H1 (cell line): ENCODE measurements around the gene PID1. TPM values are rescaled to one million over a fixed set of nuclear protein-coding genes. Genes with fewer than 3 reads are reported as not detected.

ENCODE experiments used
- CTCF ChIA-PET: fragments of 300-600 bp; sonication (Branson Sonifier 250); formaldehyde crosslinking; loops from one replicate; lab custom pipeline; 2021; ENCODE audit not compliant: partially characterized antibody; lab: Charles Lee
- POLR2A ChIA-PET: fragments of 300-600 bp; sonication (Branson Sonifier 250); formaldehyde crosslinking; loops from one replicate; lab custom pipeline; 2021; ENCODE audit warnings: inconsistent platforms; ENCODE audit not compliant: partially characterized antibody; lab: Charles Lee
- DNase-seq, 2 experiments: peaks; one replicate each; pipeline versions ENCODE4 v3.0.0 to v3.0.0-alpha.2; 2010 to 2022; ENCODE audit warnings: low spot score in 2 of 2, low read depth in 1 of 2, mixed read lengths in 1 of 2
- FAIRE-seq: peaks from 2 replicates; lab custom pipeline; 2011; peaks lifted over from hg19 to GRCh38; lab: Jason Lieb, UNC
- H2AFZ ChIP-seq: 2 replicates; pipeline ENCODE4 v1.8.1; 2012; ENCODE audit warnings: low read length, inconsistent platforms
- H2AK5ac ChIP-seq: 2 replicates; pipeline ENCODE4 v1.6.1; 2013; ENCODE audit warnings: low read depth, low read length
- H2BK120ac ChIP-seq: replicated peaks from 2 replicates; pipeline ENCODE3; 2013; ENCODE audit warnings: low read depth, low read length, inconsistent platforms
- H2BK12ac ChIP-seq: 2 replicates; pipeline ENCODE4 v1.6.1; 2013; ENCODE audit warnings: low read depth, low read length
- H2BK15ac ChIP-seq: 2 replicates; pipeline ENCODE4 v1.6.1; 2013; ENCODE audit warnings: low read length
- H2BK20ac ChIP-seq: 2 replicates; pipeline ENCODE4 v1.6.1; 2013; ENCODE audit warnings: low read length
- H2BK5ac ChIP-seq: 2 replicates; pipeline ENCODE4 v1.6.1; 2013; ENCODE audit warnings: low read depth, low read length
- H3K14ac ChIP-seq: 2 replicates; pipeline ENCODE4 v1.6.1; 2013; ENCODE audit warnings: inconsistent platforms; ENCODE audit not compliant: insufficient read length
- H3K18ac ChIP-seq: 2 replicates; pipeline ENCODE4 v1.6.1; 2013; ENCODE audit warnings: low read length; ENCODE audit errors: extremely low read depth
- H3K23ac ChIP-seq: 2 replicates; pipeline ENCODE4 v1.6.1; 2013; ENCODE audit warnings: inconsistent platforms; ENCODE audit not compliant: insufficient read length
- H3K23me2 ChIP-seq: 2 replicates; pipeline ENCODE4 v1.6.1; 2013; ENCODE audit warnings: low read depth, low read length
- H3K27ac ChIP-seq: 2 replicates; pipeline ENCODE4 v1.6.1; 2011; ENCODE audit warnings: low read depth, low read length, inconsistent platforms
- H3K27me3 ChIP-seq, 4 experiments: replicated peaks in 1 of 4; 1 replicate in 1 of 4; 2 replicates in 3 of 4; pipeline versions ENCODE4 v1.6.1 to v1.8.1; 2011 to 2013; ENCODE audit warnings: low read length in 3 of 4, mild to moderate bottlenecking in 3 of 4, inconsistent platforms in 2 of 4, mixed read lengths in 2 of 4, moderate library complexity in 1 of 4; ENCODE audit not compliant: control insufficient read depth in 3 of 4, insufficient read depth in 3 of 4; ENCODE audit errors: extremely low read depth in 1 of 4
- H3K36me3 ChIP-seq, 4 experiments: 2 replicates each; pipeline versions ENCODE4 v1.6.1 to v1.8.1; 2011 to 2013; ENCODE audit warnings: mild to moderate bottlenecking in 4 of 4, low read length in 3 of 4, moderate library complexity in 2 of 4, control low read depth in 1 of 4, inconsistent platforms in 1 of 4; ENCODE audit not compliant: insufficient read depth in 4 of 4, control insufficient read depth in 2 of 4
- H3K4ac ChIP-seq: replicated peaks from 2 replicates; pipeline ENCODE3; 2013; ENCODE audit warnings: low read length, low read depth, mixed read lengths, inconsistent platforms; ENCODE audit not compliant: insufficient read length
- H3K4me1 ChIP-seq, 4 experiments: replicated peaks in 1 of 4; 1 replicate in 1 of 4; 2 replicates in 3 of 4; pipeline versions ENCODE4 v1.6.1 to v1.8.1; 2011 to 2013; ENCODE audit warnings: low read length in 3 of 4, inconsistent platforms in 2 of 4, mixed read lengths in 1 of 4; ENCODE audit not compliant: insufficient read depth in 4 of 4, control insufficient read depth in 3 of 4
- H3K4me2 ChIP-seq, 2 experiments: 2 replicates each; pipeline versions ENCODE4 v1.6.1 to v1.8.1; 2011 to 2013; ENCODE audit warnings: low read depth in 2 of 2, low read length in 2 of 2, control low read depth in 1 of 2, inconsistent platforms in 1 of 2, mild to moderate bottlenecking in 1 of 2; ENCODE audit not compliant: insufficient read depth in 1 of 2
- H3K4me3 ChIP-seq, 4 experiments: fragments of 200-600, 300-600 bp in 1 of 4; sonication (generic), shearing (Covaris generic), sonication (Bioruptor Twin) in 1 of 4; 2 replicates each; pipeline versions ENCODE4 v1.5.1 to v1.8.1; 2011 to 2016; ENCODE audit warnings: low read length in 4 of 4, low read depth in 3 of 4, control low read depth in 2 of 4, inconsistent platforms in 2 of 4, mild to moderate bottlenecking in 2 of 4, mixed read lengths in 1 of 4, moderate library complexity in 1 of 4; ENCODE audit not compliant: insufficient read depth in 2 of 4; ENCODE audit errors: extremely low read depth in 1 of 4
- H3K56ac ChIP-seq: replicated peaks from 2 replicates; pipeline ENCODE3; 2013; ENCODE audit warnings: low read depth, mild to moderate bottlenecking, mixed read lengths, low read length, inconsistent platforms; ENCODE audit not compliant: insufficient read length
- H3K79me1 ChIP-seq: 2 replicates; pipeline ENCODE4 v1.6.1; 2013; ENCODE audit warnings: low read depth, low read length, control low read depth
- H3K79me2 ChIP-seq, 2 experiments: 2 replicates each; pipeline versions ENCODE4 v1.6.1 to v1.8.1; 2012 to 2013; ENCODE audit warnings: low read length in 2 of 2, mild to moderate bottlenecking in 2 of 2, inconsistent platforms in 1 of 2; ENCODE audit not compliant: insufficient read depth in 2 of 2, control insufficient read depth in 1 of 2
- H3K9ac ChIP-seq, 4 experiments: replicated peaks in 1 of 4; 1 replicate in 1 of 4; 2 replicates in 3 of 4; pipeline versions ENCODE4 v1.6.1 to v1.8.1; 2011 to 2013; ENCODE audit warnings: low read depth in 3 of 4, low read length in 3 of 4, control low read depth in 2 of 4, mild to moderate bottlenecking in 2 of 4, moderate library complexity in 2 of 4, inconsistent platforms in 1 of 4; ENCODE audit errors: extremely low read depth in 1 of 4
- H3K9me3 ChIP-seq, 2 experiments: 2 replicates each; pipeline versions ENCODE4 v1.6.1 to v1.8.1; 2012 to 2013; ENCODE audit warnings: mild to moderate bottlenecking in 2 of 2, moderate library complexity in 2 of 2, control low read depth in 1 of 2, inconsistent platforms in 1 of 2, low read depth in 1 of 2, low read length in 1 of 2, mixed read lengths in 1 of 2; ENCODE audit not compliant: insufficient read depth in 2 of 2
- H4K20me1 ChIP-seq, 2 experiments: replicated peaks in 1 of 2; 2 replicates each; pipeline versions ENCODE3 to v1.8.1; 2011 to 2013; ENCODE audit warnings: inconsistent platforms in 2 of 2, low read length in 2 of 2, mild to moderate bottlenecking in 1 of 2; ENCODE audit not compliant: insufficient read depth in 2 of 2, control insufficient read depth in 1 of 2
- H4K5ac ChIP-seq: 2 replicates; pipeline ENCODE4 v1.6.1; 2013; ENCODE audit warnings: low read length, low read depth, mixed read lengths, inconsistent platforms; ENCODE audit not compliant: insufficient read length
- H4K8ac ChIP-seq: 2 replicates; pipeline ENCODE4 v1.8.0; 2013; ENCODE audit warnings: mild to moderate bottlenecking, moderate library complexity, low read length, inconsistent platforms; ENCODE audit not compliant: insufficient read depth; ENCODE audit errors: extremely low read depth
- H4K91ac ChIP-seq: replicated peaks from 2 replicates; pipeline ENCODE3; 2013; ENCODE audit warnings: low read length, mixed read lengths, inconsistent platforms; ENCODE audit not compliant: insufficient read length
- HDAC2 ChIP-seq, 2 experiments: fragments of 300-600 bp in 1 of 2; sonication (generic) in 1 of 2; IDR thresholded peaks; 2 replicates each; pipeline ENCODE4 v1.6.1; 2011 to 2012; ENCODE audit warnings: low read depth in 2 of 2, low read length in 2 of 2, mild to moderate bottlenecking in 2 of 2, moderate library complexity in 2 of 2, borderline replicate concordance in 1 of 2, inconsistent platforms in 1 of 2
- POU5F1 ChIP-seq: IDR thresholded peaks from 2 replicates; pipeline ENCODE4 v1.6.1; 2011; ENCODE audit warnings: low read depth, mild to moderate bottlenecking, low read length, moderate library complexity
- SUZ12 ChIP-seq: fragments of 200-600 bp; sonication (generic); IDR thresholded peaks from 2 replicates; pipeline ENCODE4 v1.6.1; 2012; ENCODE audit warnings: mild to moderate bottlenecking, inconsistent platforms, low read length, moderate library complexity, mixed read lengths
- WGBS, 2 experiments: shearing (Covaris generic) in 1 of 2; methylation state at CpG; one replicate each; pipeline versions ENCODE4 v1.1.6 to v1.1.7; 2013 to 2015; ENCODE audit warnings: low lambda C conversion rate in 2 of 2, mixed read lengths in 2 of 2, inconsistent platforms in 1 of 2, low coverage in 1 of 2, missing lambda C conversion rate in 1 of 2; ENCODE audit not compliant: insufficient replicate concordance in 2 of 2, insufficient coverage in 1 of 2, insufficient read length in 1 of 2; ENCODE audit errors: extremely low coverage in 1 of 2, missing lambda C conversion rate in 1 of 2; 5-methylcytosine and 5-hydroxymethylcytosine counted together
- polyA plus RNA-seq, 7 experiments: library from polyadenylated mRNA; depleted of rRNA in 3 of 7; stranded (reverse) in 5 of 7; unstranded in 2 of 7; fragments of >200 nt in 5 of 7; fragments of 200-250 nt in 2 of 7; gene quantifications; 1 replicate in 5 of 7; 2 replicates in 1 of 7; 4 replicates in 1 of 7; pipeline versions ENCODE4 v1.2.1 to v1.2.3, GENCODE V29; 2011 to 2013; ENCODE audit warnings: missing spikeins in 2 of 7, mixed read lengths in 2 of 7
- total RNA-seq: library from RNA; stranded (reverse); fragmentation: NEBNext Ultra II Directional; extraction: Animal tissue kit (Norgen Biotek cat#: 25700); gene quantifications from 2 replicates; pipeline ENCODE4 v1.2.1, GENCODE V29; 2021

PID1 gene
- total and polyA plus RNA-seq, 2 of the 8 experiments (the other 6 are each of a cell fraction or from before 2014, with no cell fraction given) = 1.5 to 3.3 TPM

DNA sequence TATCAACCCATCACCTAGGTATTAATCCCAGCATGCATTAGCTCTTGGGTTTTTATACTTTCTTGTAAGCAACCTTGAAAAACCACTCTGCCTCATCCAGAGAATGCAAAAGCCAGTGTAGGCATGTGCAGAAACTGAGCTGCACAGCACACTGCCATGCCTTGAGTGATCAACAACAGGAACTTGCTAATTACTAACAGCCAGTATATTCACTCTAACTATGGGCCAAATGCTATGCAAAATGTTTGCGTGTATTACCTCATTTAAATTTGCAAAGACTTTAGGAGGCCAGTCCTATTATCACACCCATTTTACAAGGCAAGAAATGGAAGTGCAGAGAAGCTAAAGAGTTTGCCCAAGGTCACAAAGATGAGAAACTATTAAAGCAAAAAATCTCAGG lies 169.8 kb downstream of the PID1 start:
- H2BK5ac ChIP-seq = no peak overlapping the region
- DNase-seq (no peak), FAIRE-seq (no peak)
- H4K5ac ChIP-seq = no peak overlapping the region
- no peak overlapping the region for H2BK20ac ChIP-seq
- no peak overlapping the region for H2AK5ac ChIP-seq
- no peaks in the 10 kb centered on the region for H3K9me3 ChIP-seq
- H3K4me2 ChIP-seq = no peak overlapping the region
- H4K20me1 ChIP-seq = no peaks in the 10 kb centered on the region
- H2BK12ac ChIP-seq = no peak overlapping the region
- H3K27me3 ChIP-seq = no peaks in the 10 kb centered on the region
- POLR2A ChIA-PET = no interaction called here
- H3K56ac ChIP-seq = no peak overlapping the region
- H4K91ac ChIP-seq = no peak overlapping the region
- no peak overlapping the region for H3K4ac ChIP-seq
- H3K14ac ChIP-seq = no peak overlapping the region
- 75% methylated on average over 1 of the region's 1 CpG; no CpG with 5 or more reads in 1 of the 2 experiments for WGBS, 2 experiments
- no peaks in the 10 kb centered on the region for H3K79me2 ChIP-seq
- no peak overlapping the region for H3K4me3 ChIP-seq
- CTCF ChIA-PET = no interaction called here
- H3K9ac ChIP-seq = no peak overlapping the region
- H2AFZ ChIP-seq = no peak overlapping the region
- H3K4me1 ChIP-seq = no peaks in the 10 kb centered on the region
- H2BK120ac ChIP-seq = no peak overlapping the region
- no peak overlapping the region for H4K8ac ChIP-seq
- no peak overlapping the region for H2BK15ac ChIP-seq
- no peaks in the 10 kb centered on the region for H3K23me2 ChIP-seq
- no peak overlapping the region for H3K18ac ChIP-seq
- H3K36me3 ChIP-seq = no peaks in the 10 kb centered on the region
- H3K27ac ChIP-seq = no peak overlapping the region
- no peaks in the 10 kb centered on the region for H3K79me1 ChIP-seq
- no peak overlapping the region for H3K23ac ChIP-seq
- TF ChIP-seq SUZ12 (no peak), HDAC2 (IDR thresholded peaks at IDR 0.05; ENCODE audit: borderline replicate concordance in 1 of 2, low read depth in 2 of 2, low read length in 2 of 2) (no peak), POU5F1 (no peak)
